Activated CD4-positive, alpha-beta T cell treated with anti-CD3 and anti-CD28 coated beads, Interleukin-2, amount 10 ng/mL, durations not matched to agents 7 days and 5 days (primary cell): ENCODE data around the gene MFAP1. TPM values are rescaled to one million over a fixed set of nuclear protein-coding genes. Genes with fewer than 3 reads are reported as not detected.
"Not testable (repeated sequence)": the region's sequence is repeated elsewhere in the genome, so short reads cannot be mapped to it uniquely, and the experiment has no call there.

ENCODE experiments used
- CTCF ChIA-PET: fragments of 350-600 bp; sonication (Branson Sonifier 250); formaldehyde crosslinking; loops from one replicate; lab custom pipeline; 2021; ENCODE audit warnings: antibody characterized with exemption; lab: Charles Lee
- POLR2A ChIA-PET: fragments of 350-600 bp; sonication (Branson Sonifier 250); formaldehyde crosslinking; loops from one replicate; lab custom pipeline; 2021; ENCODE audit warnings: antibody characterized with exemption; lab: Charles Lee
- DNase-seq: peaks from one replicate; pipeline ENCODE4 v3.0.0-alpha.2; 2020
- H3K27ac Mint-ChIP-seq: one replicate; pipeline ENCODE4 v1.8.0; 2021; ENCODE audit warnings: mild to moderate bottlenecking, moderate library complexity, mixed read lengths
- H3K27me3 Mint-ChIP-seq: one replicate; pipeline ENCODE4 v1.8.0; 2021; ENCODE audit warnings: mixed read lengths
- H3K36me3 Mint-ChIP-seq: one replicate; pipeline ENCODE4 v1.8.0; 2021; ENCODE audit warnings: low read depth, mixed read lengths
- H3K4me1 Mint-ChIP-seq: one replicate; pipeline ENCODE4 v1.8.0; 2021; ENCODE audit warnings: mixed read lengths
- H3K4me3 Mint-ChIP-seq: one replicate; pipeline ENCODE4 v1.8.0; 2021; ENCODE audit warnings: mild to moderate bottlenecking, moderate library complexity, mixed read lengths
- H3K9me3 Mint-ChIP-seq: one replicate; pipeline ENCODE4 v1.8.0; 2021; ENCODE audit warnings: mixed read lengths
- total RNA-seq, 2 experiments: library from RNA; stranded (reverse); gene quantifications; one replicate each; pipeline ENCODE4 v1.2.3, GENCODE V29; 2021

MFAP1 gene, protein sequence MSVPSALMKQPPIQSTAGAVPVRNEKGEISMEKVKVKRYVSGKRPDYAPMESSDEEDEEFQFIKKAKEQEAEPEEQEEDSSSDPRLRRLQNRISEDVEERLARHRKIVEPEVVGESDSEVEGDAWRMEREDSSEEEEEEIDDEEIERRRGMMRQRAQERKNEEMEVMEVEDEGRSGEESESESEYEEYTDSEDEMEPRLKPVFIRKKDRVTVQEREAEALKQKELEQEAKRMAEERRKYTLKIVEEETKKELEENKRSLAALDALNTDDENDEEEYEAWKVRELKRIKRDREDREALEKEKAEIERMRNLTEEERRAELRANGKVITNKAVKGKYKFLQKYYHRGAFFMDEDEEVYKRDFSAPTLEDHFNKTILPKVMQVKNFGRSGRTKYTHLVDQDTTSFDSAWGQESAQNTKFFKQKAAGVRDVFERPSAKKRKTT
- 10 to 100 TPM; 38.8 to 42.2 TPM for total RNA-seq

DNA sequence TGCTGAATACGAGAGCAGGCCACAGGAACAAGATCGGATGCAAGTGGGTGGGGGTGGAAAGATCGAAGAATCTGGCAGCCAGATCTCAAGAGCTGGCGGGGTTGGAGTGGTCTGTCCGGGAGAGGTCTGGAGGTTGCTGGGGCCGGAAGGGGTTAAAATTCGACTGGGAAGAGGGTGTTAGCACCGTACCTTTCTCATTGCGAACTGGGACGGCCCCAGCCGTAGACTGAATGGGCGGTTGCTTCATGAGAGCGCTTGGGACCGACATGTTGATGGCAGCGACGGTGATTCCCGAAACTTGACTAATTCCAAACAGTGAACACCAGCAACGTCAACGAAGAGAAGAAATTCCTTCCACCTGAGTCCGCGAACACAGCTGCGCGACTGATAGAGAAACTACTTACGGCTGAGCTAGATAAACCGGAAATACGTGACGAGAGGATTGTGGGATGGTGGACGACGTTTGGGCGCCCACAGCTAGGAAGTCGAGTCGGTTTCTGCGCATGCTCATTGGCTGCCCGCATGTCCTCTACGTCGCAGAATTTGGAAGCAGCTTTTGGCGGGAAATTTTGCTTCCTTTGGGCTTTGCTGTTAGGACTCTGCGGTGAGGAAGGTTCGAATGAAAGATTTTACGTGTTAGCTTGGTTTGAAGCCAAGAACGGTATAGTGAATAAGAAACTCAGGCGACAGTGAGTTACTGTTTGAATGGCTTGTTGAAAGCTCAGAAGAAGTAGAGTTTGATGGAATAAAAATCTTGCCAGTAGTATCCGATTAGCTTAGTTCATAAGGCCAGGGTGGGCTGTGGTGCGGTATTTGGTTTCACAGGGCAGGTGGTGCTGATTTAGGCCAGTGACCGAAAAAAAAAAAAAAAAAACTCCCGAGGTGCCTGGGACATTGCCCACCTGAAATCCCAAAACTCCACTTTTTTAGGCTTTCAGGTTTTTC, at the start of gene MFAP1:
Gene MFAP1, minus strand, starts transcription at position 389 of the 945 bp plus-strand sequence. Its CDS starts 121 bp downstream, at position 268.
- peaks cover 55% of the 10 kb centered on the region for H3K4me1 Mint-ChIP-seq
- peaks cover 36% of the 10 kb centered on the region for H3K36me3 Mint-ChIP-seq

DNA sequence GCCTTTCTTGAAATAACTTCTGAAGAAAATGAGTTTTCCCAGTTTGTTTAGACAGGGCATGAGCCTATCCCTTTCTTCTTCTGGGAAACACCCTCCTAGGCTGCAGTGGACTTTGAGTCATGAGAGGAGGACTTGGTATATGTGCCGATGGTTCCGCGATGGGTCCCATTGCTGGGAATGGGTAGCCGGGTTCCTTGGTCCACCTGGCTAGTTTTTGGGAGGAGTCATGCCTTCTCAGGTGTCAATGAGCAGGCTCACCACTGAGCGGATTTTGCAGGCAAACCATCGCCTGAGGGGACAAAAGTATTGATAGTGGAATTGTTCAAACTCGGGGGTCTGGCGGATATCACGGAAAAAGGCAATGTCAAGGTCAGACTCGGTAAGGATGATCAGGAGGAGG, 49.2 kb upstream of the MFAP1 start:
- POLR2A ChIA-PET = no interaction called here
- Mint-ChIP-seq H3K4me1 (no peaks in the 10 kb centered on the region), H3K4me3 (no peak overlapping the region), H3K36me3 (peaks cover 43% of the 10 kb centered on the region), H3K9me3 (no peaks in the 10 kb centered on the region), H3K27me3 (no peaks in the 10 kb centered on the region), H3K27ac (no peak overlapping the region)
- CTCF ChIA-PET = no interaction called here
- DNase-seq = no peak

More for the DNA sequence above, at the start of gene MFAP1:
- POLR2A ChIA-PET = interaction anchor here (0.5 to 1.1 kb wide), 6 partner anchors 13 to 485 kb away, joined by 3 to 6 read pairs (median 4); partner anchors contain the start of genes ELL3, HYPK and SERINC4
- Mint-ChIP-seq H3K4me3 (peak within 1 kb of the TSS; percentile 91), H3K27me3 (no peaks in the 10 kb centered on the region), H3K27ac (peak within 1 kb of the TSS; percentile 98), H3K9me3 (peaks cover 2% of the 10 kb centered on the region)
- CTCF ChIA-PET = interaction anchor here (0.6 to 1.0 kb wide), 4 partner anchors 12 to 1769 kb away, joined by 3 to 6 read pairs (median 4); no protein-coding TSS in a partner anchor
- DNase-seq = peak; percentile 95

DNA sequence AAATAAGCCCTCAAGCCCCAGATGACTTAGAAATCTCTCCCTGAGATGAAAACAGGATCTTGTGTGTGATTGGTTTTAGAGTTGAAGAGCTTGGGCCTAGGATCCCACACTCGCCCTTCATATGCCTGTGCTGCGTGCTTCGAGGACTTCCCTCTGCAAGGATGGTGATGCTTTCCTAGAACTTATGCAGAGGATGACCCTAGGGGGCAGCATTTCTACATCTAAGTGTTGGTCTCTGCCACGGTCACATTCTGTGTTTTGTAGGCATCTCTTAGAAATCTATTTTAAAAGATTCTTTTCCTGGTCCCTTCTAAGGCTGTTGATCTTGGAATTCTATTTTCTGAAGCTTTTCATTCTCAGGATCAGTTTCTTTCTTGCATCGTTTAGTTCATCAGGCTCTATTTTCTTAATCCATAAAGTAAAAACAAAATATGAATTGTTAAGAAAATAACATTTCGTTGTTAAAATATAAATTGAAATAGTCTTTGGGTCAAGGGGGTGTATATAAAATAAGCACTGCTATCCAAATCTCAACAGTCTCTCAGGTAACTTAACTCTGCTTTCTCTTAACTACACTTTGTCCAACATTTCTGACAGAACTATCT, 48.0 kb upstream of the MFAP1 start:
- peak; percentile 41 for DNase-seq
- Mint-ChIP-seq H3K36me3 (peaks cover 42% of the 10 kb centered on the region), H3K4me3 (no peak overlapping the region), H3K27ac (no peak overlapping the region), H3K4me1 (peaks cover 1% of the 10 kb centered on the region), H3K27me3 (no peaks in the 10 kb centered on the region), H3K9me3 (no peaks in the 10 kb centered on the region)
- ChIA-PET POLR2A (no interaction called here), CTCF (no interaction called here)

DNA sequence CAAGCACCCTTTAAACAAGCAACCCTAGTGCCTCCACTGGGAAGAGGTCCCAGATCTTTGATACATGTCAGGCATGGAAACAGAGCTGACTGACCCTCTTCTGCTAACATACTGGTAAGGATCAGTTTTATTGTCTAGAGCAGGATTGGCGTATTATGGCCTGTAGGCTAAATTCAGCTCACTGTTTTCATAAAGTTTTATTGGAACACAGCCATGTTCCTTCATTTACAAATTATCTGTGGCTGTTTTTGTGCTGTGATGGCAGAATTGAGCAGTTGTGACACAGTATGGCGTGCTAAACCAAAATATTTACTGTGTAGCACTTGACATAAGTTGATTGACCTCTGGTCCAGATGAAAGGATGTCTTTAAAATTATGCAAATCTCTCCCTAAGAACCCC, 47.3 kb upstream of the MFAP1 start:
- CTCF ChIA-PET = interaction anchor here (1.0 kb wide), 1 partner anchor 31 kb away, joined by 3 read pairs; no protein-coding TSS in a partner anchor
- Mint-ChIP-seq H3K27ac (no peak overlapping the region), H3K36me3 (peaks cover 45% of the 10 kb centered on the region), H3K9me3 (no peaks in the 10 kb centered on the region), H3K4me1 (peaks cover 2% of the 10 kb centered on the region), H3K4me3 (no peak overlapping the region), H3K27me3 (no peaks in the 10 kb centered on the region)
- POLR2A ChIA-PET = interaction anchor here (1.0 kb wide), 1 partner anchor 9 kb away, joined by 5 read pairs; no protein-coding TSS in a partner anchor
- no peak for DNase-seq

DNA sequence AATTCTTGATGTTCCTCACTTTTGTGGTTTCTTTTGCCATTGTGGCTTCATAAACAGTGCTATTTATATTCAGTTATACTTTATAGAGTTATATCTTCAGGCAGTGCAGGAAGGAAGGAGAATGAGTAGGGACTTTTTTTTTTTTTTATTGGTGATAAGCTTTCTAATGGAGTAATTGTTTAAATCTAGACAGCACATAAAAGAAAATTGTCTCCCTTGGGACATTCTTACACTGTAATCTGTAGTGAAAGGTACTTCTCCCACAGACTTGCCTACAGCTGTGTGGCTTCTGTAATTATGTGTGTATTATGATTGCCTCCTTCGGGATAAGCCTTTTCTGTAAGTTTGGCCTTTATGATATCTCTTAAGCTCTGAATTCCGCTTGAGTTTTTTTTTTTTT, 43.9 kb upstream of the MFAP1 start:
- Mint-ChIP-seq H3K27me3 (no peaks in the 10 kb centered on the region), H3K36me3 (peaks cover 43% of the 10 kb centered on the region), H3K9me3 (no peaks in the 10 kb centered on the region), H3K4me3 (no peak overlapping the region), H3K4me1 (peaks cover 2% of the 10 kb centered on the region), H3K27ac (no peak overlapping the region)
- POLR2A ChIA-PET = no interaction called here
- CTCF ChIA-PET = interaction anchor here (0.6 to 1.4 kb wide), 2 partner anchors 30 to 48 kb away, joined by 3 to 5 read pairs; no protein-coding TSS in a partner anchor
- DNase-seq = no peak

DNA sequence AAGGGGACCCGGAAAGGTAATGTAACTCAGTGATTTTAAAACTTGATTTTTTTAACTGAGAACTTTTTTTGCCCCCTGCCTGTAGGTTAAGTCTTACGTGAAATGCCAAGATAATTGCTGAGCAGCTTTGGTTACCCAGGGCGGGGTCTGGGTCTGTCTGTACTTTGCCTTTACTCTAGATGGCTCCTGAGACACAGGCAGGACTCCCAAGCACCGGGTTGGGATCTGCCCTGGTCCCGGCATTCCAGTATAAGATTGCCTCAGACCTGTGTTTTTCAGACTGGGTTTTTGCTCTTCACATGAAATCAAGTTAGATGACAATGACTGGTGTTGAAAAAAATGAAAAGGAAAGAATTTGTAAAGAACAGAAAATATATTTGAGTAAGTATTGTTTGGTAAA, 42.6 kb upstream of the MFAP1 start:
- Mint-ChIP-seq H3K9me3 (no peaks in the 10 kb centered on the region), H3K4me3 (no peak overlapping the region), H3K4me1 (peaks cover 2% of the 10 kb centered on the region), H3K27ac (no peak overlapping the region), H3K27me3 (no peaks in the 10 kb centered on the region), H3K36me3 (peaks cover 37% of the 10 kb centered on the region)
- ChIA-PET POLR2A (no interaction called here), CTCF (no interaction called here)
- no peak for DNase-seq

DNA sequence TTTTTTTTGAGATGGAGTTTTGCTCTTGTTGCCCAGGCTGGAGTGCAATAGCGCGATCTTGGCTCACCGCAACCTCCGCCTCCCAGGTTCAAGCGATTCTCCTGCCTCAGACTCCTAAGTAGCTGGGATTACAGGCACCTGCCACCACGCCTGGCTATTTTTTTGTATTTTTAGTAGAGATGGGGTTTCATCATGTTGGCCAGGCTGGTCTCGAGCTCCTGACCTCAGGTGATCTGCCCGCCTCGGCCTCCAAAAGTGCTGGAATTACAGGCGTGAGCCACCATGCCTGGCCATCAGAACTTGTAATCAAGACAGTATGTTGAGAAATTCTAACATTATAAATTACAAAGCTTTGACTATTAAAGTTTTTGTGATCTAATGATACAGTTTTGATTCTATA, 42.1 kb upstream of the MFAP1 start:
- DNase-seq, H3K4me1 Mint-ChIP-seq, H3K27me3 Mint-ChIP-seq, H3K9me3 Mint-ChIP-seq, CTCF ChIA-PET, POLR2A ChIA-PET, H3K27ac Mint-ChIP-seq, H3K4me3 Mint-ChIP-seq: not testable (repeated sequence)
- peaks cover 35% of the 10 kb centered on the region for H3K36me3 Mint-ChIP-seq

DNA sequence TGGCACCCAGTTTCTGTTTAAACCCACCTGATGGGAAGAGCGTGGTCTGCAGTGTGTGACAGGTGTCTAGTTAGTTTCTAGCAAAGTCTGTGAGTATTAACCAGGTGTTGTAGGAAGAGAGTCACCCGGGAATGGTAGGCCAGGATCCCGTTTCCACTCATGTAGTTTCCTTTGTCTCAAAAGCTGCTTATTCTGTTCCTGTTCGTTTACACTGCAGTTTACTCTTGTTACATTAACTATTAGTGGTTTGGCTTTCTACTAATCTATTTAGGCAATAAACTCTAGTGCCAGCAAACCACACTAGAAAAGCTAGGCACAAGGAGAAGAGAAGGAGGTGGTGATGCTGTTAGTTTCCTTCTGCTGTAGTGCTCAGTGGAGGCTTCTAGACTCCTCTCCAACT, 35.1 kb upstream of the MFAP1 start:
- no peaks in the 10 kb centered on the region for H3K4me1 Mint-ChIP-seq

DNA sequence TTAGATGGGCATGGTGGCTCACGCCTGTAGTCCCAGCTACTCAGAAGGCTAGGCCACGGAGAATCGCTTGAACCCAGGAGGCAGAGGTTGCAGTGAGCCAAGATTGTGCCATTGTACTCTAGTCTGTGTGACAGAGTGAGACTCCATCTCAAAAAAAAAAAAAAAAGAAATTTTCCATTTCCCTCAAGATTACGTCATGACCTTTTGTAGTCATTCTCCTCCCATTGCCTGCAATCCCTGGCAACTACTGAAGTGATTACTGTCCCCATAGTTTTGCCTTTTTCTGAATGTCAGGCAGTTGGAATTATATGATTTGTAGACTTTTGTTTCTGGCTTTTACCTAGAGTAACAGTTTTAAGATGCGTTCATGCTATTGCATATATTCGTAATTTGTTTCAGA, 30.3 kb upstream of the MFAP1 start:
- Mint-ChIP-seq H3K4me3 (no peak overlapping the region), H3K27ac (no peak overlapping the region), H3K36me3 (peaks cover 54% of the 10 kb centered on the region), H3K9me3 (no peaks in the 10 kb centered on the region), H3K27me3 (no peaks in the 10 kb centered on the region), H3K4me1 (no peaks in the 10 kb centered on the region)
- ChIA-PET POLR2A (no interaction called here), CTCF (interaction anchor here (1.5 kb wide), 1 partner anchor 23 kb away, joined by 6 read pairs; no protein-coding TSS in a partner anchor)
- DNase-seq = no peak

More for the DNA sequence above, 35.1 kb upstream of the MFAP1 start:
- H3K36me3 Mint-ChIP-seq = peaks cover 42% of the 10 kb centered on the region
- H3K27me3 Mint-ChIP-seq = no peaks in the 10 kb centered on the region
- no peak overlapping the region for H3K4me3 Mint-ChIP-seq
- ChIA-PET POLR2A (no interaction called here), CTCF (no interaction called here)
- H3K27ac Mint-ChIP-seq = no peak overlapping the region
- H3K9me3 Mint-ChIP-seq = no peaks in the 10 kb centered on the region
- no peak for DNase-seq

DNA sequence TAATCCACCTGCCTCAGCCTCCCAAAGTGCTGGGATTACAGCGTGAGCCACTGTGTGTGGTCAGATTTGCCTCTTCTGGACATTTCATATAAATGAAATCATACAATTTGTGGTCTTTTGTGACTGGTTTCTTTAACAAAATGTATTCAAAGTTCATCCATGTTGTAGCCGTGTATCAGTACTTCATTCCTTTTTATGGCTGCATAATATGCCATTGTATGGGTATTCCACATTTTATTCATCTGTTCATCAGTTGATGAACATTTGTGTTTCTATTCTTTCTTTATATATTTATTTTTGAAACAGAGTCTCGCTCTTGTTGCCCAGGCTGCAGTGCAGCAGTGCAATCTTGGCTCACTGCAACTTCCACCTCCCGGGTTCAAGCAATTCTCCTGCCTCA, 28.1 kb upstream of the MFAP1 start:
- POLR2A ChIA-PET = no interaction called here
- CTCF ChIA-PET = interaction anchor here (1.5 kb wide), 1 partner anchor 21 kb away, joined by 4 read pairs; no protein-coding TSS in a partner anchor
- no peak overlapping the region for H3K4me3 Mint-ChIP-seq
- H3K27ac Mint-ChIP-seq = no peak overlapping the region
- no peak for DNase-seq
- H3K9me3 Mint-ChIP-seq = no peaks in the 10 kb centered on the region
- H3K27me3 Mint-ChIP-seq = no peaks in the 10 kb centered on the region
- peaks cover 48% of the 10 kb centered on the region for H3K36me3 Mint-ChIP-seq
- H3K4me1 Mint-ChIP-seq = no peaks in the 10 kb centered on the region

DNA sequence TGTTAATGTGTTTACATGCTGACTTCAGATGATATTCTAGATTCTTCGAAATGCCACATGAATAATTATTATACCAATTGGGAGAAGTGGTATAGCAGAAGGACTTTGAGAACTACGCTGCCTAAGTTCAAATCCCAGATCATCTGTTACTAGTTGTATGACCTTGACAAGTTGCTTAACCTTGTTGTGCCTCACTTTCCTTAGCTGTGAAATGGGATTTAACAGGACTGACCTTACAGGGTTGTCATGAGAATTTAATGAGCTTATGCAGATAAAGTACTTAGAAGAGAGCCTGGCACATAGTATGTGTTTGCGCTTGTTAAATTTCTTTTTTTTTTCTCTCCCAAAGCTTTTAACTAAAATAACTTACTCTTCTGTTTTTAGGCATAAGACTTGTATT, 26.8 kb upstream of the MFAP1 start:
- no peak for DNase-seq
- no peaks in the 10 kb centered on the region for H3K4me1 Mint-ChIP-seq
- no peaks in the 10 kb centered on the region for H3K9me3 Mint-ChIP-seq
- POLR2A ChIA-PET = no interaction called here
- H3K4me3 Mint-ChIP-seq = no peak overlapping the region
- peaks cover 39% of the 10 kb centered on the region for H3K36me3 Mint-ChIP-seq
- no peak overlapping the region for H3K27ac Mint-ChIP-seq
- no peaks in the 10 kb centered on the region for H3K27me3 Mint-ChIP-seq
- CTCF ChIA-PET = interaction anchor here (0.7 to 1.5 kb wide), 3 partner anchors 14 to 19 kb away, joined by 3 to 4 read pairs (median 3); no protein-coding TSS in a partner anchor

DNA sequence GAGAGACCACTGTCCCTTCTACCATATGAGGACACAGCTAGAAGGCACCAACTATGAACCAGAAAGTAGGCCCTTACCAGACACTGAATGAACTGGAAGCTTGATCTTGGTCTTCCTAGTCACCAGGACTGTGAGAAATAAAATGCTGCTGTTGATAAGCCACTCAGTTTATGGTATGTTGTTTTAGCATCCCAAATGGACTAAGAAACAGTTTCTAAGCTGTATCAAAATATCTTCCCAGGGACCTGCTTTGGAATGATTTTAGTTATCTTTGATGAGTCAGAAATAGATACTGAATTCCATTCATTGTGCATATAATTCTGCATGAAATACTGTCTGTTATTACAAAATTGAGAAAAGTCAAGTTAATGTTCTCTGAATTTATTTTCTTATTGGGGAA, 20.9 kb upstream of the MFAP1 start:
- CTCF ChIA-PET = interaction anchor here (0.6 to 0.7 kb wide), 3 partner anchors 24 to 1802 kb away, joined by 3 to 5 read pairs (median 4); no protein-coding TSS in a partner anchor
- DNase-seq = no peak
- H3K4me1 Mint-ChIP-seq = peaks cover 3% of the 10 kb centered on the region
- no peaks in the 10 kb centered on the region for H3K27me3 Mint-ChIP-seq
- H3K9me3 Mint-ChIP-seq = no peaks in the 10 kb centered on the region
- peaks cover 42% of the 10 kb centered on the region for H3K36me3 Mint-ChIP-seq
- H3K27ac Mint-ChIP-seq = no peak overlapping the region
- no peak overlapping the region for H3K4me3 Mint-ChIP-seq
- POLR2A ChIA-PET = no interaction called here
